CD8-positive, alpha-beta memory T cell (primary cell): ENCODE measurements around the gene NES. TPM values are rescaled to one million over a fixed set of nuclear protein-coding genes. Genes with fewer than 3 reads are reported as not detected.

Source experiments
- CTCF ChIA-PET: fragments of 350-600 bp; sonication (Branson Sonifier 250); formaldehyde crosslinking; loops from one replicate; lab custom pipeline; 2021; ENCODE audit warnings: antibody characterized with exemption; lab: Charles Lee
- POLR2A ChIA-PET: fragments of 350-600 bp; sonication (Branson Sonifier 250); formaldehyde crosslinking; loops from one replicate; lab custom pipeline; 2021; ENCODE audit warnings: antibody characterized with exemption; lab: Charles Lee
- DNase-seq, 5 donors: peaks; one replicate each; pipeline versions ENCODE4 v3.0.0 to v3.0.0-alpha.2; 2020 to 2022; ENCODE audit warnings: mixed read lengths in 1 of 5
- H3K27ac ChIP-seq: one replicate; pipeline ENCODE4 v1.7.0; 2013; ENCODE audit warnings: low read depth, mild to moderate bottlenecking, low read length, moderate library complexity
- H3K27me3 ChIP-seq: 2 replicates; pipeline ENCODE4 v1.7.0; 2013; ENCODE audit warnings: low read length, mild to moderate bottlenecking; ENCODE audit not compliant: insufficient read depth, poor library complexity, severe bottlenecking
- H3K36me3 ChIP-seq: 2 replicates; pipeline ENCODE4 v1.7.0; 2013; ENCODE audit warnings: mild to moderate bottlenecking, low read length, moderate library complexity; ENCODE audit not compliant: insufficient read depth
- H3K4me1 ChIP-seq: 2 replicates; pipeline ENCODE4 v1.7.0; 2013; ENCODE audit warnings: mild to moderate bottlenecking, low read length, moderate library complexity; ENCODE audit not compliant: insufficient read depth
- H3K4me3 ChIP-seq: 2 replicates; pipeline ENCODE4 v1.7.0; 2013; ENCODE audit warnings: mild to moderate bottlenecking, low read length
- H3K9me3 ChIP-seq: 2 replicates; pipeline ENCODE4 v1.7.0; 2013; ENCODE audit warnings: mild to moderate bottlenecking, low read length
- H3K27ac Mint-ChIP-seq, 8 donors: one replicate each; pipeline ENCODE4 v1.8.0; 2020 to 2021; ENCODE audit warnings: mixed read lengths in 8 of 8, mild to moderate bottlenecking in 6 of 8, inconsistent platforms in 3 of 8, moderate library complexity in 3 of 8
- H3K27me3 Mint-ChIP-seq, 2 donors: one replicate each; pipeline ENCODE4 v1.8.0; 2020 to 2021; ENCODE audit warnings: mixed read lengths in 2 of 2, mild to moderate bottlenecking in 1 of 2, moderate library complexity in 1 of 2
- H3K36me3 Mint-ChIP-seq, 3 donors: one replicate each; pipeline ENCODE4 v1.8.0; 2020 to 2021; ENCODE audit warnings: mixed read lengths in 3 of 3, inconsistent platforms in 1 of 3, mild to moderate bottlenecking in 1 of 3
- H3K4me1 Mint-ChIP-seq, 3 donors: one replicate each; pipeline ENCODE4 v1.8.0; 2020 to 2021; ENCODE audit warnings: mixed read lengths in 3 of 3, inconsistent platforms in 1 of 3, mild to moderate bottlenecking in 1 of 3
- H3K4me3 Mint-ChIP-seq, 7 donors: one replicate each; pipeline ENCODE4 v1.8.0; 2020 to 2021; ENCODE audit warnings: mixed read lengths in 7 of 7, mild to moderate bottlenecking in 6 of 7, moderate library complexity in 4 of 7, inconsistent platforms in 2 of 7
- H3K9me3 Mint-ChIP-seq, 5 donors: one replicate each; pipeline ENCODE4 v1.8.0; 2020 to 2022; ENCODE audit warnings: mixed read lengths in 5 of 5, mild to moderate bottlenecking in 3 of 5, moderate library complexity in 2 of 5, inconsistent platforms in 1 of 5
- polyA plus RNA-seq: library from polyadenylated mRNA; unstranded; fragments of 300-500 nt; fragmentation: Illumina TruSeq; gene quantifications from one replicate; pipeline ENCODE4 v1.2.3, GENCODE V29; 2021
- total RNA-seq, 2 experiments: library from RNA; stranded (reverse); gene quantifications; one replicate each; pipeline ENCODE4 v1.2.3, GENCODE V29; 2021

NES gene
- total and polyA plus RNA-seq, 3 experiments from 2014 or later: not detected

DNA sequence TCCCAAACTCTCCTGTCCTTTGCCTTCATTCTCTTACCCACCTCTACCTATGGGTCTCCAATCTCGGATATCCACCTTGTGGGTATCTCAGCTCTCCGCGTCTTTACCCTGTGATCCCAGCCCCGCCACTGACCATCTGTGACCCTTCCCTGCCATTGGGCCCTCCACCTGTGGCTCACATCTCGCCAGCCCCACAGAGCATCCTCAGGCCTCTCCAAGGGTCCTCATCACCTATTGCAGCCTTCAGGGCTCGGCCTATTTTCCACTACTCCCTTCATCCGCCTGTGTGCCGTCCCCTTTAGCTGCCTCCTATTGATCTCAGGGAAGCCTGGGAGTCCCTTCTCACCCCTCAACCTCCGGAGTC is 24.2 kb downstream of the NES start:
- H3K4me1 ChIP-seq: peaks cover 19% of the 10 kb centered on the region
- peaks cover 56 to 88% of the 10 kb centered on the region in 2 donors for H3K27me3 Mint-ChIP-seq
- no peak overlapping the region for H3K27ac ChIP-seq
- H3K9me3 Mint-ChIP-seq: no peaks in the 10 kb centered on the region
- H3K4me3 Mint-ChIP-seq: no peak overlapping the region
- peaks cover 11 to 18% (median 15%) of the 10 kb centered on the region in 3 donors for H3K4me1 Mint-ChIP-seq
- H3K27me3 ChIP-seq: peaks cover 34% of the 10 kb centered on the region
- no peaks in the 10 kb centered on the region for H3K36me3 ChIP-seq
- H3K27ac Mint-ChIP-seq: peak overlapping the region in 2 of 8 donors; percentile 16 to 70
- CTCF ChIA-PET: interaction anchor here (1.3 to 2.8 kb wide), 2 partner anchors 25 to 29 kb away, joined by 4 to 8 read pairs; no protein-coding TSS in a partner anchor
- no peaks in the 10 kb centered on the region for H3K9me3 ChIP-seq
- peaks cover 0 to 8% (median 2%) of the 10 kb centered on the region in 3 donors for H3K36me3 Mint-ChIP-seq
- no peak overlapping the region for H3K4me3 ChIP-seq
- POLR2A ChIA-PET: no interaction called here
- no peak for DNase-seq

DNA sequence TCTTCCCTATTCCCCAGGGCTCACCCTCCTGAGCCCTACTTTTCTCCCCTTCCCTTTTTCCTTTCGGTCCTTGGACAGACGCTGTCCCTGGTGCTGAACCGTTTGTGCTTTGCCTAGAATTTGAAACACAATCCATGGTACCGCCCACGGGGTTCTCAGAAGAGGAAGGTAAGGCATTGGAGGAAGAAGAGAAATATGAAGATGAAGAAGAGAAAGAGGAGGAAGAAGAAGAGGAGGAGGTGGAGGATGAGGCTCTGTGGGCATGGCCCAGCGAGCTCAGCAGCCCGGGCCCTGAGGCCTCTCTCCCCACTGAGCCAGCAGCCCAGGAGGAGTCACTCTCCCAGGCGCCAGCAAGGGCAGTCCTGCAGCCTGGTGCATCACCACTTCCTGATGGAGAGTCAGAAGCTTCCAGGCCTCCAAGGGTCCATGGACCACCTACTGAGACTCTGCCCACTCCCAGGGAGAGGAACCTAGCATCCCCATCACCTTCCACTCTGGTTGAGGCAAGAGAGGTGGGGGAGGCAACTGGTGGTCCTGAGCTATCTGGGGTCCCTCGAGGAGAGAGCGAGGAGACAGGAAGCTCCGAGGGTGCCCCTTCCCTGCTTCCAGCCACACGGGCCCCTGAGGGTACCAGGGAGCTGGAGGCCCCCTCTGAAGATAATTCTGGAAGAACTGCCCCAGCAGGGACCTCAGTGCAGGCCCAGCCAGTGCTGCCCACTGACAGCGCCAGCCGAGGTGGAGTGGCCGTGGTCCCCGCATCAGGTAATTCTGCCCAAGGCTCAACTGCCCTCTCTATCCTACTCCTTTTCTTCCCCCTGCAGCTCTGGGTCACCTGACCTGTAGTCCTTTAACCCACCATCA is 24.8 kb downstream of the NES start:
- ChIA-PET CTCF (interaction anchor here (1.3 to 2.8 kb wide), 2 partner anchors 24 to 28 kb away, joined by 4 to 8 read pairs; no protein-coding TSS in a partner anchor), POLR2A (no interaction called here)
- peaks cover 56 to 93% of the 10 kb centered on the region in 2 donors for H3K27me3 Mint-ChIP-seq
- peak overlapping the region in 1 of 8 donors; percentile 16 for H3K27ac Mint-ChIP-seq
- Histone ChIP-seq H3K27me3 (peaks cover 32% of the 10 kb centered on the region), H3K36me3 (no peaks in the 10 kb centered on the region), H3K27ac (no peak overlapping the region), H3K4me1 (peaks cover 12% of the 10 kb centered on the region), H3K9me3 (no peaks in the 10 kb centered on the region), H3K4me3 (no peak overlapping the region)
- H3K9me3 Mint-ChIP-seq: no peaks in the 10 kb centered on the region
- peaks cover 0 to 8% (median 2%) of the 10 kb centered on the region in 3 donors for H3K36me3 Mint-ChIP-seq
- no peak overlapping the region for H3K4me3 Mint-ChIP-seq
- peaks cover 7 to 12% (median 9%) of the 10 kb centered on the region in 3 donors for H3K4me1 Mint-ChIP-seq
- no peak for DNase-seq

DNA sequence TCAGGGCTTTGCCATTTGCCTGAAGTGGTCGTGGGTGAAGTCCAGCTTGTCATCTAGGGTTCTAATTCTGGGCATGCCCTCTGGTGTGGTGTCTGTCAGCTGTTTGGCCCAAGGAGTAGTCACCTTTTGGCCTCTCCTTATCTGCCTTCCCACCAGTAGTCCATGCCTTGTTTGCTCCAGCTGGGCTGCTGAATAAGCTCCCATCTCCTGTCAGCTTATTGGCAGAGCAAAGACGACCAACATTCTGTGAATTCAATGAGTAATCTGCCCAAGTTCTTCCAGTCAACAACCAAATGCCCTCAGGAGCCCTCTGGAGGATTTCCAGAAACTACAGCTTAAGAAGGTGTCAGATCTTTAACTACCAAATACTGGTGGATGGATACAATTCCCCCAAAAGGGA is 28.3 kb downstream of the NES start:
- Mint-ChIP-seq H3K9me3 (peaks cover 0 to 2% (median 0%) of the 10 kb centered on the region in 5 donors), H3K27me3 (peaks cover 55 to 82% of the 10 kb centered on the region in 2 donors), H3K36me3 (peaks cover 0 to 8% (median 2%) of the 10 kb centered on the region in 3 donors), H3K27ac (no peak overlapping the region), H3K4me3 (no peak overlapping the region), H3K4me1 (peaks cover 0 to 5% (median under 1%) of the 10 kb centered on the region in 3 donors)
- no peaks in the 10 kb centered on the region for H3K36me3 ChIP-seq
- H3K4me1 ChIP-seq: peaks cover 5% of the 10 kb centered on the region
- CTCF ChIA-PET: interaction anchor here (1.2 to 2.3 kb wide), 5 partner anchors 9 to 263 kb away, joined by 4 to 15 read pairs (median 5); no protein-coding TSS in a partner anchor
- no peak for DNase-seq
- POLR2A ChIA-PET: no interaction called here
- H3K9me3 ChIP-seq: no peaks in the 10 kb centered on the region
- H3K27me3 ChIP-seq: peaks cover 16% of the 10 kb centered on the region
- no peak overlapping the region for H3K27ac ChIP-seq
- no peak overlapping the region for H3K4me3 ChIP-seq

DNA sequence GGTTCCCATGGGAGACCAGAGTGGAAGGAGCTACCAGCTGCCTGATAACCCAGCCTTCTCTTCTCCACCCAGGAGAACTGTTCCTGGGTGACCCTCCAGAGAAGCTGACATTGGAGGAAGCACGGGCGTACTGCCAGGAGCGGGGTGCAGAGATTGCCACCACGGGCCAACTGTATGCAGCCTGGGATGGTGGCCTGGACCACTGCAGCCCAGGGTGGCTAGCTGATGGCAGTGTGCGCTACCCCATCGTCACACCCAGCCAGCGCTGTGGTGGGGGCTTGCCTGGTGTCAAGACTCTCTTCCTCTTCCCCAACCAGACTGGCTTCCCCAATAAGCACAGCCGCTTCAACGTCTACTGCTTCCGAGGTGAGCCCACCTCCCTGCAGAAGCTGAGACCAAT is 28.7 kb downstream of the NES start:
- ChIA-PET POLR2A (no interaction called here), CTCF (interaction anchor here (1.2 to 2.3 kb wide), 5 partner anchors 9 to 263 kb away, joined by 4 to 15 read pairs (median 5); no protein-coding TSS in a partner anchor)
- no peak overlapping the region for H3K4me3 ChIP-seq
- Mint-ChIP-seq H3K27ac (no peak overlapping the region), H3K27me3 (peaks cover 57 to 82% of the 10 kb centered on the region in 2 donors), H3K36me3 (peaks cover 0 to 3% (median 2%) of the 10 kb centered on the region in 3 donors), H3K9me3 (peaks cover 0 to 2% (median 0%) of the 10 kb centered on the region in 5 donors), H3K4me3 (no peak overlapping the region), H3K4me1 (peaks cover 3 to 10% (median 5%) of the 10 kb centered on the region in 3 donors)
- no peaks in the 10 kb centered on the region for H3K9me3 ChIP-seq
- H3K27ac ChIP-seq: no peak overlapping the region
- peaks cover 18% of the 10 kb centered on the region for H3K27me3 ChIP-seq
- DNase-seq: no peak
- H3K36me3 ChIP-seq: no peaks in the 10 kb centered on the region
- H3K4me1 ChIP-seq: peaks cover 10% of the 10 kb centered on the region

DNA sequence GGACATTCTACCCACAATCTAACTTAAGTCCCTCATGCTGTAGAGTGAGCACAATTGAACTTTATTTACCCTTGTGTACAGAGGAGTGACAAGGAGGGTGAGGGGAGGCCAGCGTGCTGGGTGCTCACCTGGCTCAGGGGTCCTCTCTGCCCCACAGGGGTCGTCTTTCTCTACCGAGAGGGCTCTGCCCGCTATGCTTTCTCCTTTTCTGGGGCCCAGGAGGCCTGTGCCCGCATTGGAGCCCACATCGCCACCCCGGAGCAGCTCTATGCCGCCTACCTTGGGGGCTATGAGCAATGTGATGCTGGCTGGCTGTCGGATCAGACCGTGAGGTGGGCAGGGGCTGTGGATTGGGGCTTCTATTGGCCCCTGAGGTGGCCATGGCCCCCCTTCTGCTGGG is 29.9 kb downstream of the NES start:
- no peak overlapping the region for H3K27ac ChIP-seq
- Mint-ChIP-seq H3K36me3 (no peaks in the 10 kb centered on the region), H3K27ac (no peak overlapping the region), H3K9me3 (peaks cover 0 to 2% (median 0%) of the 10 kb centered on the region in 5 donors), H3K27me3 (peaks cover 56 to 83% of the 10 kb centered on the region in 2 donors), H3K4me3 (no peak overlapping the region), H3K4me1 (peaks cover 12 to 20% (median 14%) of the 10 kb centered on the region in 3 donors)
- H3K4me1 ChIP-seq: peaks cover 14% of the 10 kb centered on the region
- POLR2A ChIA-PET: no interaction called here
- no peak for DNase-seq
- H3K4me3 ChIP-seq: no peak overlapping the region
- H3K27me3 ChIP-seq: peaks cover 27% of the 10 kb centered on the region
- H3K9me3 ChIP-seq: no peaks in the 10 kb centered on the region
- no peaks in the 10 kb centered on the region for H3K36me3 ChIP-seq
- CTCF ChIA-PET: interaction anchor here (1.0 kb wide), 1 partner anchor 23 kb away, joined by 3 read pairs; no protein-coding TSS in a partner anchor

DNA sequence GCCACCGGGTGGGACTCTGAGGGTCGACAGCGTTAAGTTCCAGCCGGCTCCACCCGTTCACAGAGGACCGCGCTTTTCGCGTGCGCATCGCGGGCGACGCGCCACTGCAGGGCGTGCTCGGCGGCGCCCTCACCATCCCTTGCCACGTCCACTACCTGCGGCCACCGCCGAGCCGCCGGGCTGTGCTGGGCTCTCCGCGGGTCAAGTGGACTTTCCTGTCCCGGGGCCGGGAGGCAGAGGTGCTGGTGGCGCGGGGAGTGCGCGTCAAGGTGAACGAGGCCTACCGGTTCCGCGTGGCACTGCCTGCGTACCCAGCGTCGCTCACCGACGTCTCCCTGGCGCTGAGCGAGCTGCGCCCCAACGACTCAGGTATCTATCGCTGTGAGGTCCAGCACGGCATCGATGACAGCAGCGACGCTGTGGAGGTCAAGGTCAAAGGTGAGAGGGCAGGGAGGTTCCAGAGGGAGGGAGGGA is 30.4 kb downstream of the NES start:
- Histone ChIP-seq H3K4me1 (peaks cover 14% of the 10 kb centered on the region), H3K27ac (no peak overlapping the region), H3K27me3 (peaks cover 24% of the 10 kb centered on the region), H3K9me3 (no peaks in the 10 kb centered on the region), H3K4me3 (no peak overlapping the region), H3K36me3 (no peaks in the 10 kb centered on the region)
- DNase-seq: no peak
- ChIA-PET CTCF (interaction anchor here (1.0 kb wide), 1 partner anchor 23 kb away, joined by 3 read pairs; no protein-coding TSS in a partner anchor), POLR2A (no interaction called here)
- Mint-ChIP-seq H3K4me3 (no peak overlapping the region), H3K27ac (no peak overlapping the region), H3K9me3 (peaks cover 0 to 2% (median 0%) of the 10 kb centered on the region in 5 donors), H3K36me3 (no peaks in the 10 kb centered on the region), H3K4me1 (peaks cover 12 to 22% (median 15%) of the 10 kb centered on the region in 3 donors), H3K27me3 (peaks cover 56 to 80% of the 10 kb centered on the region in 2 donors)

DNA sequence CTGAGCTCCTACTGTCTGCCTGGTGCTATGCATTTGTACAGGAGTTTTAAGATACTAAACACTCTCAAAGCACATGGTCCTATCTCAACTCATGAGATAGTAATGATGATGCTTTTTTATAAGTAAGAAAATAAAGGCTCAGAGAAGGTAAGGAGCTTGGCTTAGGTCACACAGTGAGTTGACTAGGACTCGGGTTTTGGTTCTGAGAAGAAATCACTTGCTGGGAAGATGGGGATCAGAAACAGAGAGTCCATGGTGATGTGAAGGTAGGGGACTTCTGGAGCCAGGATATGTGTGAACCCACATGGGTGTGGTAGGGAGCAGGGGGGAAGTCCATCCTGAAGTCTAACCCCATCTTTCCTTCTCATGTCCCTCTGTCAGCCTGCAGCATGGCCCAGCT is 31.5 kb downstream of the NES start:
- H3K9me3 Mint-ChIP-seq: peaks cover 0 to 2% (median 0%) of the 10 kb centered on the region in 5 donors
- ChIA-PET POLR2A (no interaction called here), CTCF (interaction anchor here (0.7 kb wide), 1 partner anchor 12 kb away, joined by 3 read pairs; no protein-coding TSS in a partner anchor)
- peaks cover 18% of the 10 kb centered on the region for H3K4me1 ChIP-seq
- peaks cover 20 to 33% (median 22%) of the 10 kb centered on the region in 3 donors for H3K4me1 Mint-ChIP-seq
- peaks cover 58 to 83% of the 10 kb centered on the region in 2 donors for H3K27me3 Mint-ChIP-seq
- H3K36me3 Mint-ChIP-seq: no peaks in the 10 kb centered on the region
- no peak overlapping the region for H3K4me3 Mint-ChIP-seq
- DNase-seq: no peak
- no peak overlapping the region for H3K4me3 ChIP-seq
- no peaks in the 10 kb centered on the region for H3K36me3 ChIP-seq
- peaks cover 34% of the 10 kb centered on the region for H3K27me3 ChIP-seq
- H3K27ac Mint-ChIP-seq: no peak overlapping the region
- H3K27ac ChIP-seq: no peak overlapping the region
- H3K9me3 ChIP-seq: no peaks in the 10 kb centered on the region
